HG02885 (cell line): Measurements from ENCODE around the gene SLC39A7.
A peak's percentile ranks its signal among the peaks of the same experiment; 100 is the strongest.

Experiments
- ATAC-seq: cut with Tn5 transposase; IDR thresholded peaks from one replicate; pipeline ENCODE4 v1.9.1; 2021; ENCODE audit warnings: mild to moderate bottlenecking; ENCODE audit not compliant: unreplicated experiment, poor library complexity

The SLC39A7 gene

GRCh38 chr6:33200219-33201146, at the start of gene SLC39A7, which contains the start of gene RXRB:
TSS of gene SLC39A7 (plus strand) at chr6:33200867. CDS start at chr6:33201246, 379 bp downstream.
TSS of gene RXRB (minus strand) at chr6:33200665. CDS start at chr6:33200476, 189 bp downstream.
- peak; percentile 52 for ATAC-seq

GRCh38 chr6:33151050-33151449, 49.6 kb upstream of the SLC39A7 start:
- no peak for ATAC-seq

GRCh38 chr6:33154349-33154748, 46.3 kb upstream of the SLC39A7 start:
- ATAC-seq, result no peak

GRCh38 chr6:33156561-33156960, 44.1 kb upstream of the SLC39A7 start:
- no peak for ATAC-seq

GRCh38 chr6:33156964-33157363, 43.7 kb upstream of the SLC39A7 start:
- no peak for ATAC-seq

- ATAC-seq, result no peak
Measured at GRCh38 chr6:33160096-33160495, 40.6 kb upstream of the SLC39A7 start.

DNA sequence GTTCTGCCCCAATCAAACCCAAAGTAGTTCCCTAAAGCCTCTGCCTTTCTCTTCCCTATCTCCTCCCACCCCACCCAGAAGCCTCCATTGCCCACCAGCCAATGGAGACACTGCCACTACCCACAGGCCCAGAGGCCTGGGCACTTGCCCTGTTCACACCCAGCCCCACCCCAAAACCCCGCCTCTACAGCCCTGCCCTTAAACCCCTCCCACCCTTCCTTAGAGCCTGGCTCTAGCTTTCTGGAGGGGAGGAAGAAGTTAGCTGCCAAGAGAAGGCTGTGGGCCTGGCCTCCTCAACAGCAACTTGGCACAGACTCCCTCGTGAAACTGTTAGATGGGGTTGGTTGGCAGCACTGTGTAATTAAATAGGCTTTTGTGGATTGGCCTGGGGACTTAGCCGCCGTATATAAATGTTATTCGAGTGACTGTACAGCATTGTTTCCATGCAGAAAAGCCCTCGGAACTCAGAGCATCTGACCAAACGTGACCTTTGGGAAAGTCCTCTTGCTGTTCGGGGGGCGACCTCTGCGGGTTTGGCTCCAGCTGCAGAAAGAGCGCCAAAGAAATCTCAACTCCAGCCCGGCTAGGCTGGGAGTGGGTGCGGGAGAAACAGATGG, 39.8 kb upstream of the SLC39A7 start:
- ATAC-seq, result no peak

DNA sequence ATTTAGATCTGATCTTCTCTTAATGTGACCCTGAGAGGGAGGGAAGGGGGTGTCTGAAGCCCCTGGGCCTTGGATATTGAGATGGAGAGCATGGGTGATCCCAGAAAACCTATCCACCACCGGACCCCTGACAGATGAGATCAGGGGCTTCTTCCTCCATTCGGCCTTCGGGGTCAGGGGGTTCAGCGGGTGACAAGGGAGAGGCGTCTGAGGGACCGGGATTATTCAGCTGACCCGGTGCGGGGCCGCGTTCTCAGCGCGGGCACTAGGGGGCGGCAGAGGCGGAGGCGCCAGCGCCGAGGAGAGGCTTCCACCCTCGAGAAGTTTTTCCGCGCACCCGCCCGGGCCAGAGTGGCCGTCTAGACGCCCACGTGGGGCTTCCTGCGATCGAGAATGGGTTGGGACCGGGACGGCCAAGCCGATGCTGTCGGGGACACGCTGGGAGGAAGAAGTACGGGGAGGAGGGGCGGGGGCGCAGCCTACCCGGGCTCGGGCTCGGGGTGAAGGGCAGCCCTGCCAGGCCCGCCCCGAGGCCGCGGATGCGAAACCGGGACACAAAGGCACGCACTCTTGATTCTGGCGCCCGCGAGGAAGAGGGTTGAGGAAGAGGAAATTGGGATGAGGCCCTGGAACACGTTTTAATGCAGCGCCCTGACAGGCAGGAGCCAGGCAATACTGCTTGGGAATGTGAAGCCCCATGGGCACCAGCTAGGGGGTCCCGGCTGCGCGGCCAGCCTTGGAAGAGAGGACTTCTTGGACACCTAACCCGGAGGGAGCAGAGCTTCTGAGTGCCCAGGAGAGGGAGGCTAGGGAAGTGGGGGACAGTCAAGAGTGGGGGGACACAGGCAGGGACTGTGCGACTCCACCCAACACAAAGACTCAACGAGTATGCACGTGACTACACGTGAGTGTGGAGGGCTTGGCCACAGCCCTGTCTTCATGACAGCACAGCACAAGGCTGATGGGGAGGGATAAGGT, 39.0 kb upstream of the SLC39A7 start:
- ATAC-seq, result peak; percentile 71

GRCh38 chr6:33163540-33163939, 37.1 kb upstream of the SLC39A7 start:
- ATAC-seq, result no peak

- ATAC-seq, result no peak
Measured at GRCh38 chr6:33164176-33164575, 36.5 kb upstream of the SLC39A7 start.

DNA sequence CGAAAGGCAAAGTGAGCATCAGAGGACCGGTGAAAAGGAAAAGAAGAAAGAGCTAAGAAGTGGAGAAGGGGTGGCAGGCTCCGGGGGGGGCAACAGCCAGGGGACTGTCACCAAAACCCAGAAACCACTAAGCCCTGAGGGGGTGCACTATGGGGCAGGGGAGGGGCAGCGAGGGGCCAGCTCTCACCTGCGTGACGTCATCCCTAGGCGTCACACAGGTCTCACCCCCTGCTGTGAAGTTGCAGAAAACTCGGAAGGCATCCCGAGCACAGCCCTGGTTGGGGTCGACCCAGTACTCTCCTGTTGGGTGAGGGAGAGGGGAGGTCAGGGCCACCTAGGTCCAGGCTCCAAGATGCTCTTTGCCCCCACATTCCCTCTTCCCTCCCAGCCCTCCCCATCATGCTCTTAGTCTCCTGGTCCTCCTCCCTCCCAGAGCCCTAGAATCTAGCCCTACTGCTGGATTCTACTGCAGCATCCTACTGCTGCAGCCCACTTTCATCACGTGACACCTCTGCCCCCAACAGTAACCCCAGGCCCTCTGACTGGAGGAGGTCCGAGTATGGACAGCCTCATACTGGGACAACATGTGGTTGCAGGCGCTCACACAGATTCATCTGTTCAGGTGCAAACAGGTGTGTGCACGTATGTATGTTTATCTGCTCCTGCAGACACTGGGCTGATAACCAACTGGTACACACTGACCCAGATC, 35.8 kb upstream of the SLC39A7 start:
- no peak for ATAC-seq

DNA sequence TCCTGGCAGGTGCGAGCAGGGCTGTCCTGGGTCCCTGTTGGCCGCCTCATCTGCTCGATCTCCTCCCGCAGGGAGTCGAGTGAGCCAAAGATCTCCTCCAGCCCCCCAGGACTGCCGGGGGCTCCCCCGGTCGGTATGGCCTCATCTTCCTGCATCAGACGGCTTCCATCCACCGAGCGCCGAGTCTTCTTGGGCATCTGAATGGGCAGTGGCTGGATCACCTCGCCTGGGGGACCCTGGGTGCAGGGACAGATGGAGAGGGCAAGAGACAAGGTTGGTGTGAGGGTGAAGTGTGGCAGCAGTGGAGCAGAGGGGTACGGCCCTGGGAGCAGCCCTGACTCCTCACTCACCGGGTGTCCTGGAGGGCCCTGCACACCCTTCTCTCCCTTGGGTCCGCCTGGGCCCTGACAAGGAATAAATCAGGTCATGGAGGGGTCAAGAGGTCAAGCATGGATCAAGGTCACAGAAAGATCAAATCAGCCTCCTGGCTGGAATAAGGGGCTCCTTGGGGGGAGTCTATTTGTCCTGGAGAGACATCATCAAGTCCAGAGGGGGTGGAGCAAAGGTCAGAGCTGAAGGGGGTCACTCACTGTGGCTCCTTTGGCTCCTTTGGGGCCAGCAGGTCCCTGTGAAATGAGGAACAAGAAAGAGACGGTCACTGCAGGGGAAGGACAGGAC, 34.9 kb upstream of the SLC39A7 start:
- ATAC-seq, result no peak

- ATAC-seq, result no peak
Measured at GRCh38 chr6:33166363-33166762, 34.3 kb upstream of the SLC39A7 start.

GRCh38 chr6:33166811-33167210, 33.9 kb upstream of the SLC39A7 start:
- ATAC-seq, result no peak

DNA sequence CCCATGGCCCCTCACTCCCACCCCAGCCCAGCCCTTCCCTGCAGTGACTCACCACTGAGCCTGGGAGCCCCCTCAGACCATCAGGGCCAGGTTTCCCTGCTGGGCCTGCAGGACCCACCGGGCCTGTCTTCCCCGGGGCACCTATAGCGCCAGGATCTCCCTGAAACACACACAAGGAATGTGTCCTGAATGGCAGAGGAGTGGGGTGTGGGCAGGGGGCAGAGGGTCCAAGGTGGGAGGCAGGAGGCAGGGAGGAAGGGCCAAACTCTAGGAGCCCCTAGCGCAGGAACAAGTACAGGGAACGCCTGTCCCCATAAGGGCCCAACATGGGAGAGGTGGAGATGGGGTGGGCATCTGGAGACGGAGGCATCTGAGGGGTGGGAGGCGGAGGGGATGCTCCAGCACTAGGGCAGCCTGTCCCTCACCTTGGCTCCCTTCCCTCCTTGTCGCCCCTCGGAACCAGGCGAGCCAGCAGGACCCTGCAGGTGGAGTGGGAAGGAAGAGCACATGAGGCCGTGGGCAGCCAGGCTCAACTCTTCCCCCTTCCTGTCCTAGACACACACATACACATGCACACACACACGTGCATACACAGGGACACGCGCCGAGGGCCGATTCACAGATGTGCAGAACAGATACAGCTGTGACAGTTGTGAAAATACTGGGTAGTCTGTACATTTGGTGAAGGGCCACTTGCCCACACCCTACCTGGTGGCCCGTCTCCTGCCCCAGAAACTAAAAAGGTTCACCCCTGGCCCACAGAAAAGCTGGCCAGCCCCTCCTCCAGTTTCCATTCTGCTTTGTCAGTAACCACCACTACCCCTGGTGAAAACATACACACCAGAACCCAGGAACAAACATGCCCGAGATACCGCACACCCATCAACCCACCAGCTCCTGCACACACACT, 33.0 kb upstream of the SLC39A7 start:
- ATAC-seq, result no peak

DNA sequence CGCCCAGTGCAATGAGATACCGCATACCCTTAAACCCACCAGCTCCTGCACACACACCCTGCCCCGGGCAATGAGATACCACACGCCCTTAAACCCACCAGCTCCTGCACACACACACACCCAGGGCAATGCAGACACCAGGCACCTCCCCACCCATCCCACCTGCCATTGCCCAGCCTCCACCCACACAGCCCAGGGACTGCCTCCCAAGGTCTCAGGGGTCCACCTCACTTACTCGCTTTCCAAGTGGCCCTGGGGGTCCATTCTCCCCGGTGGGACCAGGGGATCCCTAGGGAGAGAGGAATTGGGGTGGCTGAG, 32.4 kb upstream of the SLC39A7 start:
- no peak for ATAC-seq

DNA sequence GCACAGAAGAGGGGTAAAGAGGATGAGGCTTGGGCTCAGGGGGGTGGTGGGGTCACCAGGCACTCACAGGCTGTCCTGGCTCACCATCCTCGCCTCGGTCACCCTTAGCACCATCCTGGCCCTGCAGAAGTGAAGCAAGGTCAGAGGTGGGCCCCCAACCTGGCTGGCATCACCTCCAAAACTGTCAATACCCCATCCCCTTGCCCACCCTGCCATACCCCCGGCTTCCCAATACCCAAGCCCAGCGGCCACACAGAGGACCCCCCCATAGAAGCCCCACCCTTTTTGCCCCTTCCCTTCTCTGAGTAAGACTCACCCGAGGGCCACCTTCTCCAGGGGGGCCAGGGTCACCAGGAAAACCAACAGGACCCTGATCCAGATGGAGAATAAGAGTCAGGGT, 32.0 kb upstream of the SLC39A7 start:
- ATAC-seq, result no peak
